CD4-positive, alpha-beta memory T cell (primary cell): ENCODE data around the gene OST4. TPM values are rescaled to one million over a fixed set of nuclear protein-coding genes. Genes with fewer than 3 reads are reported as not detected.

Experiments used
- CTCF ChIA-PET: fragments of 350-600 bp; sonication (Branson Sonifier 250); formaldehyde crosslinking; loops from one replicate; lab custom pipeline; 2021; ENCODE audit warnings: inconsistent platforms; ENCODE audit not compliant: partially characterized antibody; lab: Charles Lee
- POLR2A ChIA-PET: fragments of 350-600 bp; sonication (Branson Sonifier 250); formaldehyde crosslinking; loops from one replicate; lab custom pipeline; 2021; ENCODE audit not compliant: partially characterized antibody; lab: Charles Lee
- DNase-seq, 5 donors: peaks; one replicate each; pipeline versions ENCODE4 v3.0.0 to v3.0.0-alpha.2; 2020 to 2022; ENCODE audit warnings: mixed read lengths in 1 of 5
- H3K27ac ChIP-seq: one replicate; pipeline ENCODE4 v1.7.0; 2013; ENCODE audit warnings: low read depth, low read length
- H3K27me3 ChIP-seq: 2 replicates; pipeline ENCODE4 v1.7.0; 2013; ENCODE audit warnings: mild to moderate bottlenecking, low read length, moderate library complexity; ENCODE audit not compliant: insufficient read depth
- H3K36me3 ChIP-seq: 2 replicates; pipeline ENCODE4 v1.7.0; 2013; ENCODE audit warnings: mild to moderate bottlenecking, low read length, moderate library complexity; ENCODE audit not compliant: insufficient read depth
- H3K4me1 ChIP-seq: 2 replicates; pipeline ENCODE4 v1.7.0; 2013; ENCODE audit warnings: mild to moderate bottlenecking, low read length, moderate library complexity; ENCODE audit not compliant: insufficient read depth
- H3K4me3 ChIP-seq, 2 donors: one replicate each; pipeline ENCODE4 v1.7.0; 2013; ENCODE audit warnings: low read length in 2 of 2, mild to moderate bottlenecking in 1 of 2
- H3K9me3 ChIP-seq, 2 donors: one replicate each; pipeline ENCODE4 v1.7.0; 2013; ENCODE audit warnings: low read length in 2 of 2, control low read depth in 1 of 2; ENCODE audit not compliant: control insufficient read depth in 1 of 2
- H3K27ac Mint-ChIP-seq, 7 donors: one replicate each; pipeline ENCODE4 v1.8.0; 2020 to 2021; ENCODE audit warnings: mixed read lengths in 7 of 7, mild to moderate bottlenecking in 6 of 7, inconsistent platforms in 3 of 7, moderate library complexity in 3 of 7
- H3K27me3 Mint-ChIP-seq, 2 donors: one replicate each; pipeline ENCODE4 v1.8.0; 2020 to 2021; ENCODE audit warnings: mixed read lengths in 2 of 2
- H3K36me3 Mint-ChIP-seq, 2 donors: one replicate each; pipeline ENCODE4 v1.8.0; 2020 to 2021; ENCODE audit warnings: mixed read lengths in 2 of 2, inconsistent platforms in 1 of 2, mild to moderate bottlenecking in 1 of 2
- H3K4me1 Mint-ChIP-seq, 4 donors: one replicate each; pipeline ENCODE4 v1.8.0; 2020 to 2021; ENCODE audit warnings: mixed read lengths in 4 of 4, mild to moderate bottlenecking in 1 of 4
- H3K4me3 Mint-ChIP-seq, 8 donors: one replicate each; pipeline ENCODE4 v1.8.0; 2020 to 2021; ENCODE audit warnings: mixed read lengths in 8 of 8, mild to moderate bottlenecking in 7 of 8, moderate library complexity in 6 of 8, inconsistent platforms in 3 of 8
- H3K9me3 Mint-ChIP-seq, 8 donors: one replicate each; pipeline ENCODE4 v1.8.0; 2020 to 2021; ENCODE audit warnings: mixed read lengths in 8 of 8, mild to moderate bottlenecking in 5 of 8, inconsistent platforms in 3 of 8, moderate library complexity in 1 of 8
- intact Hi-C: fragments of 100-400 bp; cut with micrococcal nuclease; formaldehyde crosslinking; loops from one replicate; pipeline ENCODE4 v1.15.1; 2023
- polyA plus RNA-seq, 2 donors: library from polyadenylated mRNA; unstranded; fragments of 300-500 nt; fragmentation: Illumina TruSeq; gene quantifications; one replicate each; pipeline ENCODE4 v1.2.3, GENCODE V29; 2021
- total RNA-seq, 2 experiments: library from RNA; stranded (reverse); gene quantifications; one replicate each; pipeline ENCODE4 v1.2.3, GENCODE V29; 2021

OST4 gene
- total and polyA plus RNA-seq, 4 experiments from 2014 or later, result 269 to 958 (median 587) TPM

- Histone ChIP-seq H3K27me3 (no peaks in the 10 kb centered on the region), H3K4me3 (no peak overlapping the region), H3K36me3 (peaks cover 6% of the 10 kb centered on the region), H3K4me1 (no peaks in the 10 kb centered on the region), H3K9me3 (no peaks in the 10 kb centered on the region), H3K27ac (no peak overlapping the region)
- ChIA-PET CTCF (no interaction called here), POLR2A (interaction anchor here (1.1 kb wide), 1 partner anchor 28 kb away, joined by 3 read pairs; no protein-coding TSS in a partner anchor)
- DNase-seq, result no peak
- H3K36me3 Mint-ChIP-seq, result peaks cover 3 to 9% of the 10 kb centered on the region in 2 donors
- H3K27ac Mint-ChIP-seq, result no peak overlapping the region
- H3K4me1 Mint-ChIP-seq, result no peaks in the 10 kb centered on the region
- H3K4me3 Mint-ChIP-seq, result no peak overlapping the region
- intact Hi-C loops, result no loop called here
- H3K27me3 Mint-ChIP-seq, result no peaks in the 10 kb centered on the region
- H3K9me3 Mint-ChIP-seq, result no peaks in the 10 kb centered on the region
Measured at GRCh38 chr2:27021253-27022049, 50.0 kb downstream of the OST4 start.

Other genes with a start within 250 kb of the OST4 start
- not detected for gene DPYSL5, start 223.5 kb downstream of the OST4 start, total RNA-seq
- gene DPYSL5, start 223.5 kb downstream of the OST4 start, polyA plus RNA-seq, result not detected
- gene MAPRE3, start 101.0 kb downstream of the OST4 start, total RNA-seq, result 1 to 10 TPM; 3.4 to 3.6 TPM
- gene MAPRE3, start 101.0 kb downstream of the OST4 start, polyA plus RNA-seq, result 1 to 10 TPM; 1.3 to 2.5 TPM
- gene TMEM214, start 38.7 kb downstream of the OST4 start, total RNA-seq, result 10 to 100 TPM; 97.3 to 99.8 TPM
- 10 to 100 TPM; 25.6 to 34.5 TPM for gene TMEM214, start 38.7 kb downstream of the OST4 start, polyA plus RNA-seq
- 10 to 100 TPM; 12.2 to 14.9 TPM for gene AGBL5, start 20.0 kb downstream of the OST4 start, total RNA-seq
- gene AGBL5, start 20.0 kb downstream of the OST4 start, polyA plus RNA-seq, result 1 to 10 TPM; 7.4 to 9.3 TPM
- gene EMILIN1, start 7.0 kb upstream of the OST4 start, total RNA-seq, result under 1 TPM; 0.33 to 0.81 TPM
- under 1 TPM; 0.35 to 0.67 TPM for gene EMILIN1, start 7.0 kb upstream of the OST4 start, polyA plus RNA-seq
- gene KHK, start 15.1 kb upstream of the OST4 start, total RNA-seq, result 1 to 10 TPM; 6.0 to 8.6 TPM
- gene KHK, start 15.1 kb upstream of the OST4 start, polyA plus RNA-seq, result 1 to 10 TPM; 6.3 to 8.2 TPM
- gene CGREF1, start 47.5 kb upstream of the OST4 start, total RNA-seq, result under 1 TPM in 1 of 2 experiments, not detected in 1; 0.47 TPM
- gene CGREF1, start 47.5 kb upstream of the OST4 start, polyA plus RNA-seq, result under 1 TPM in 1 of 2 donors, not detected in 1; 0.36 TPM
- 1 to 10 TPM; 1.3 to 2.1 TPM for gene ABHD1, start 52.2 kb upstream of the OST4 start, total RNA-seq
- gene ABHD1, start 52.2 kb upstream of the OST4 start, polyA plus RNA-seq, result 1 to 10 TPM in 1 of 2 donors, under 1 TPM in 1; 0.49 to 1.1 TPM
- gene PREB, start 63.0 kb upstream of the OST4 start, total RNA-seq, result 10 to 100 TPM; 64.5 to 65.3 TPM
- gene PREB, start 63.0 kb upstream of the OST4 start, polyA plus RNA-seq, result 10 to 100 TPM; 65.5 to 74.2 TPM
- gene PRR30, start 67.8 kb upstream of the OST4 start, total RNA-seq, result not detected
- gene PRR30, start 67.8 kb upstream of the OST4 start, polyA plus RNA-seq, result not detected
- gene TCF23, start 77.3 kb upstream of the OST4 start, total RNA-seq, result not detected
- not detected for gene TCF23, start 77.3 kb upstream of the OST4 start, polyA plus RNA-seq
- gene ATRAID, start 140.4 kb upstream of the OST4 start, total RNA-seq, result 100 to 1,000 TPM; 103 to 109 TPM
- 100 to 1,000 TPM; 279 to 443 TPM for gene ATRAID, start 140.4 kb upstream of the OST4 start, polyA plus RNA-seq
- 10 to 100 TPM; 21.9 to 25.1 TPM for gene SLC5A6, start 140.6 kb upstream of the OST4 start, total RNA-seq
- 10 to 100 TPM; 18.9 to 21.7 TPM for gene SLC5A6, start 140.6 kb upstream of the OST4 start, polyA plus RNA-seq
- gene CAD, start 145.7 kb upstream of the OST4 start, total RNA-seq, result 10 to 100 TPM; 47.6 to 49.3 TPM
- 10 to 100 TPM; 11.3 to 24.1 TPM for gene CAD, start 145.7 kb upstream of the OST4 start, polyA plus RNA-seq
- gene SLC30A3, start 191.4 kb upstream of the OST4 start, total RNA-seq, result not detected
- gene SLC30A3, start 191.4 kb upstream of the OST4 start, polyA plus RNA-seq, result not detected
- gene DNAJC5G, start 203.8 kb upstream of the OST4 start, total RNA-seq, result not detected
- gene DNAJC5G, start 203.8 kb upstream of the OST4 start, polyA plus RNA-seq, result not detected
- under 1 TPM in 1 of 2 experiments, not detected in 1; 0.17 TPM for gene TRIM54, start 210.8 kb upstream of the OST4 start, total RNA-seq
- gene TRIM54, start 210.8 kb upstream of the OST4 start, polyA plus RNA-seq, result not detected
- 1 to 10 TPM; 5.1 to 5.4 TPM for gene UCN, start 236.8 kb upstream of the OST4 start, total RNA-seq
- under 1 TPM in 1 of 2 donors, not detected in 1; 0.84 TPM for gene UCN, start 236.8 kb upstream of the OST4 start, polyA plus RNA-seq